ENCODE measurements around the gene HCN2. TPM values are rescaled to one million over a fixed set of nuclear protein-coding genes. Genes with fewer than 3 reads are reported as not detected.

The HCN2 gene
- total RNA-seq, 1 experiment from 2014 or later = 9.2 TPM

DNA sequence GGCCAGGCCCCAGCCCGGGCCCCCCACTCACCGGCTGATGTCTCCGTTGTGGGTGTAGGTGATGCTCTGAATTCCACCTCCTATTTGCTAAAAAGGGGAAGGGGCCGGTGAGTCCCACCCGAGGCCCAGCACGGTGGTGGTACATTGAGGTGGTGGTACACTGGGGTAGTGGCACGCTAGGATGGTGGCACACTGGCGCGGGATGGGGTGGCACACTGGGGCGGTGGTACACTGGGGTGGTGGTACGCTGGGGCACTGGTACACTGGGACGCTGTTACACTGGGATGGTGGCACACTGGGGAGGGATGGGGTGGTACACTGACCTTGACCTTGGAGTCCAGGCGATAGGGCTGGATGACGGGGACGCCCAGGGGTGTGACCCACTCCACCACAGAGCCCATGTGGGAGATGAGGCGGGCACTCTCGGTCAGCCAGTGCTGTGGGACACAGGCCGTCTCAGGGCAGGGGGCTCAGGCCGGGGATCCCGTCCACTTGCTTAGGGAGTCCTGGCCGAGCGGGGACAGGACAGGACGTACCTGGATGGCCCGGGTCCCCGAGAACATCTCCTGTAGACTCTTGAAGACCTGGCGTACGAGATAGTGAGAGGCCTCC lies 29.1 kb downstream of the HCN2 start:
- Mint-ChIP-seq H3K27me3 (ENCODE audit: low read depth) (no peaks in the 10 kb centered on the region), H3K36me3 (peaks cover 25% of the 10 kb centered on the region), H3K9me3 (no peaks in the 10 kb centered on the region), H3K27ac (no peak overlapping the region), H3K4me1 (no peaks in the 10 kb centered on the region), H3K4me3 (no peak overlapping the region)
- POLR2A ChIA-PET = no interaction called here
- ATAC-seq (no peak), DNase-seq (ENCODE audit: low spot score) (no peak)
- TF ChIP-seq, protein P1, sequence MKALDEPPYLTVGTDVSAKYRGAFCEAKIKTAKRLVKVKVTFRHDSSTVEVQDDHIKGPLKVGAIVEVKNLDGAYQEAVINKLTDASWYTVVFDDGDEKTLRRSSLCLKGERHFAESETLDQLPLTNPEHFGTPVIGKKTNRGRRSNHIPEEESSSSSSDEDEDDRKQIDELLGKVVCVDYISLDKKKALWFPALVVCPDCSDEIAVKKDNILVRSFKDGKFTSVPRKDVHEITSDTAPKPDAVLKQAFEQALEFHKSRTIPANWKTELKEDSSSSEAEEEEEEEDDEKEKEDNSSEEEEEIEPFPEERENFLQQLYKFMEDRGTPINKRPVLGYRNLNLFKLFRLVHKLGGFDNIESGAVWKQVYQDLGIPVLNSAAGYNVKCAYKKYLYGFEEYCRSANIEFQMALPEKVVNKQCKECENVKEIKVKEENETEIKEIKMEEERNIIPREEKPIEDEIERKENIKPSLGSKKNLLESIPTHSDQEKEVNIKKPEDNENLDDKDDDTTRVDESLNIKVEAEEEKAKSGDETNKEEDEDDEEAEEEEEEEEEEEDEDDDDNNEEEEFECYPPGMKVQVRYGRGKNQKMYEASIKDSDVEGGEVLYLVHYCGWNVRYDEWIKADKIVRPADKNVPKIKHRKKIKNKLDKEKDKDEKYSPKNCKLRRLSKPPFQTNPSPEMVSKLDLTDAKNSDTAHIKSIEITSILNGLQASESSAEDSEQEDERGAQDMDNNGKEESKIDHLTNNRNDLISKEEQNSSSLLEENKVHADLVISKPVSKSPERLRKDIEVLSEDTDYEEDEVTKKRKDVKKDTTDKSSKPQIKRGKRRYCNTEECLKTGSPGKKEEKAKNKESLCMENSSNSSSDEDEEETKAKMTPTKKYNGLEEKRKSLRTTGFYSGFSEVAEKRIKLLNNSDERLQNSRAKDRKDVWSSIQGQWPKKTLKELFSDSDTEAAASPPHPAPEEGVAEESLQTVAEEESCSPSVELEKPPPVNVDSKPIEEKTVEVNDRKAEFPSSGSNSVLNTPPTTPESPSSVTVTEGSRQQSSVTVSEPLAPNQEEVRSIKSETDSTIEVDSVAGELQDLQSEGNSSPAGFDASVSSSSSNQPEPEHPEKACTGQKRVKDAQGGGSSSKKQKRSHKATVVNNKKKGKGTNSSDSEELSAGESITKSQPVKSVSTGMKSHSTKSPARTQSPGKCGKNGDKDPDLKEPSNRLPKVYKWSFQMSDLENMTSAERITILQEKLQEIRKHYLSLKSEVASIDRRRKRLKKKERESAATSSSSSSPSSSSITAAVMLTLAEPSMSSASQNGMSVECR (CRISPR knock-in tag; IDR thresholded peaks at IDR 0.05; ENCODE audit: borderline replicate concordance) = no peak
- TF ChIP-seq ESRRA (CRISPR knock-in tag; IDR thresholded peaks at IDR 0.05; ENCODE audit: borderline replicate concordance) = no peak
- TF ChIP-seq SMAD3 (CRISPR knock-in tag; IDR thresholded peaks at IDR 0.05; ENCODE audit: borderline replicate concordance) = no peak
- TF ChIP-seq, protein P2, sequence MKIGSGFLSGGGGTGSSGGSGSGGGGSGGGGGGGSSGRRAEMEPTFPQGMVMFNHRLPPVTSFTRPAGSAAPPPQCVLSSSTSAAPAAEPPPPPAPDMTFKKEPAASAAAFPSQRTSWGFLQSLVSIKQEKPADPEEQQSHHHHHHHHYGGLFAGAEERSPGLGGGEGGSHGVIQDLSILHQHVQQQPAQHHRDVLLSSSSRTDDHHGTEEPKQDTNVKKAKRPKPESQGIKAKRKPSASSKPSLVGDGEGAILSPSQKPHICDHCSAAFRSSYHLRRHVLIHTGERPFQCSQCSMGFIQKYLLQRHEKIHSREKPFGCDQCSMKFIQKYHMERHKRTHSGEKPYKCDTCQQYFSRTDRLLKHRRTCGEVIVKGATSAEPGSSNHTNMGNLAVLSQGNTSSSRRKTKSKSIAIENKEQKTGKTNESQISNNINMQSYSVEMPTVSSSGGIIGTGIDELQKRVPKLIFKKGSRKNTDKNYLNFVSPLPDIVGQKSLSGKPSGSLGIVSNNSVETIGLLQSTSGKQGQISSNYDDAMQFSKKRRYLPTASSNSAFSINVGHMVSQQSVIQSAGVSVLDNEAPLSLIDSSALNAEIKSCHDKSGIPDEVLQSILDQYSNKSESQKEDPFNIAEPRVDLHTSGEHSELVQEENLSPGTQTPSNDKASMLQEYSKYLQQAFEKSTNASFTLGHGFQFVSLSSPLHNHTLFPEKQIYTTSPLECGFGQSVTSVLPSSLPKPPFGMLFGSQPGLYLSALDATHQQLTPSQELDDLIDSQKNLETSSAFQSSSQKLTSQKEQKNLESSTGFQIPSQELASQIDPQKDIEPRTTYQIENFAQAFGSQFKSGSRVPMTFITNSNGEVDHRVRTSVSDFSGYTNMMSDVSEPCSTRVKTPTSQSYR (CRISPR knock-in tag; IDR thresholded peaks at IDR 0.05) = no peak
- no peak for TF ChIP-seq NFYB (CRISPR knock-in tag; conservative IDR thresholded peaks at IDR 0.05; ENCODE audit: low read depth)
- TF ChIP-seq ZNF121 (CRISPR knock-in tag; IDR thresholded peaks at IDR 0.05) = no peak
- TF ChIP-seq SMAD4 (CRISPR knock-in tag; IDR thresholded peaks at IDR 0.05) = no peak
- TF ChIP-seq NR1H2 (CRISPR knock-in tag; IDR thresholded peaks at IDR 0.05) = no peak
- no peak for TF ChIP-seq PRRX2 (CRISPR knock-in tag; IDR thresholded peaks at IDR 0.05)
- TF ChIP-seq ZNF423 (CRISPR knock-in tag; IDR thresholded peaks at IDR 0.05) = no peak
- TF ChIP-seq MXD4 (CRISPR knock-in tag; IDR thresholded peaks at IDR 0.05; ENCODE audit: borderline replicate concordance) = no peak
- no peak for TF ChIP-seq ATF1 (CRISPR knock-in tag; IDR thresholded peaks at IDR 0.05)
- TF ChIP-seq ZNF219 (CRISPR knock-in tag; IDR thresholded peaks at IDR 0.05; ENCODE audit: borderline replicate concordance) = no peak
- TF ChIP-seq, protein P3, sequence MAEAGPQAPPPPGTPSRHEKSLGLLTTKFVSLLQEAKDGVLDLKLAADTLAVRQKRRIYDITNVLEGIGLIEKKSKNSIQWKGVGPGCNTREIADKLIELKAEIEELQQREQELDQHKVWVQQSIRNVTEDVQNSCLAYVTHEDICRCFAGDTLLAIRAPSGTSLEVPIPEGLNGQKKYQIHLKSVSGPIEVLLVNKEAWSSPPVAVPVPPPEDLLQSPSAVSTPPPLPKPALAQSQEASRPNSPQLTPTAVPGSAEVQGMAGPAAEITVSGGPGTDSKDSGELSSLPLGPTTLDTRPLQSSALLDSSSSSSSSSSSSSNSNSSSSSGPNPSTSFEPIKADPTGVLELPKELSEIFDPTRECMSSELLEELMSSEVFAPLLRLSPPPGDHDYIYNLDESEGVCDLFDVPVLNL (CRISPR knock-in tag; IDR thresholded peaks at IDR 0.05; ENCODE audit: borderline replicate concordance, low read depth) = no peak
- no peak for TF ChIP-seq FOXJ3 (CRISPR knock-in tag; IDR thresholded peaks at IDR 0.05; ENCODE audit: borderline replicate concordance)
- no peak for TF ChIP-seq RELA (CRISPR knock-in tag; IDR thresholded peaks at IDR 0.05; ENCODE audit: borderline replicate concordance)
- TF ChIP-seq, protein P4, sequence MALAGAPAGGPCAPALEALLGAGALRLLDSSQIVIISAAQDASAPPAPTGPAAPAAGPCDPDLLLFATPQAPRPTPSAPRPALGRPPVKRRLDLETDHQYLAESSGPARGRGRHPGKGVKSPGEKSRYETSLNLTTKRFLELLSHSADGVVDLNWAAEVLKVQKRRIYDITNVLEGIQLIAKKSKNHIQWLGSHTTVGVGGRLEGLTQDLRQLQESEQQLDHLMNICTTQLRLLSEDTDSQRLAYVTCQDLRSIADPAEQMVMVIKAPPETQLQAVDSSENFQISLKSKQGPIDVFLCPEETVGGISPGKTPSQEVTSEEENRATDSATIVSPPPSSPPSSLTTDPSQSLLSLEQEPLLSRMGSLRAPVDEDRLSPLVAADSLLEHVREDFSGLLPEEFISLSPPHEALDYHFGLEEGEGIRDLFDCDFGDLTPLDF (CRISPR knock-in tag; IDR thresholded peaks at IDR 0.05) = no peak
- CTCF ChIA-PET = no interaction called here

Measured in WTC11 (cell line).